Mammary epithelial cell (primary cell): Measurements from ENCODE around the gene ATXN1.

Experiments used
- CTCF ChIP-seq, 2 donors: IDR thresholded peaks in 1 of 2; conservative IDR thresholded peaks in 1 of 2; 2 replicates each; pipeline ENCODE4 v1.5.1; 2011 to 2012; ENCODE audit warnings: inconsistent platforms in 2 of 2, low read length in 2 of 2, mild to moderate bottlenecking in 2 of 2, control low read depth in 1 of 2, low read depth in 1 of 2; ENCODE audit not compliant: insufficient read depth in 1 of 2; ENCODE audit errors: extremely low read depth in 1 of 2
- EZH2 ChIP-seq: IDR thresholded peaks from 2 replicates; pipeline ENCODE4 v1.6.1; 2012; ENCODE audit warnings: low read length, inconsistent platforms, borderline replicate concordance

- TF ChIP-seq EZH2 = no peak
- TF ChIP-seq CTCF (conservative IDR thresholded peaks at IDR 0.05 in 1 of 2, IDR thresholded peaks at IDR 0.05 in 1 of 2; ENCODE audit: extremely low read depth in 1 of 2, insufficient read depth in 1 of 2, low read depth in 1 of 2, low read length in 2 of 2) = no peak
These were observed 315.0 kb downstream of the ATXN1 start for GRCh38 chr6:16446273-16446672.
